H9 (cell line): ENCODE measurements around the gene ZNF593. TPM values are rescaled to one million over a fixed set of nuclear protein-coding genes. Genes with fewer than 3 reads are reported as not detected.

ENCODE experiments used
- DNase-seq: peaks from one replicate; pipeline ENCODE4 v3.0.0-alpha.2; 2017
- H2AFZ ChIP-seq: one replicate; pipeline ENCODE4 v1.6.1; 2013; ENCODE audit warnings: mild to moderate bottlenecking, low read length, control low read depth, moderate library complexity
- H2AK5ac ChIP-seq: 2 replicates; pipeline ENCODE4 v1.6.1; 2013; ENCODE audit warnings: low read length, control low read depth, mixed read lengths; ENCODE audit not compliant: insufficient read length
- H2BK120ac ChIP-seq: one replicate; pipeline ENCODE4 v1.6.1; 2013; ENCODE audit warnings: low read depth, mild to moderate bottlenecking, low read length, control low read depth, inconsistent platforms; ENCODE audit not compliant: poor library complexity, severe bottlenecking
- H2BK12ac ChIP-seq: 2 replicates; pipeline ENCODE4 v1.6.1; 2013; ENCODE audit warnings: low read length, control low read depth, mixed read lengths, low read depth; ENCODE audit not compliant: insufficient read length
- H2BK15ac ChIP-seq: 2 replicates; pipeline ENCODE4 v1.6.1; 2013; ENCODE audit warnings: low read depth, low read length, control low read depth
- H2BK20ac ChIP-seq: one replicate; pipeline ENCODE4 v1.6.1; 2013; ENCODE audit warnings: low read depth, mild to moderate bottlenecking, low read length, control low read depth, inconsistent platforms; ENCODE audit not compliant: poor library complexity, severe bottlenecking
- H2BK5ac ChIP-seq: 2 replicates; pipeline ENCODE4 v1.6.1; 2013; ENCODE audit warnings: low read length, control low read depth, mixed read lengths; ENCODE audit not compliant: insufficient read length
- H3K14ac ChIP-seq: 2 replicates; pipeline ENCODE4 v1.6.1; 2013; ENCODE audit warnings: low read length, control low read depth; ENCODE audit not compliant: insufficient read depth
- H3K18ac ChIP-seq: 2 replicates; pipeline ENCODE4 v1.6.1; 2013; ENCODE audit warnings: low read depth, mild to moderate bottlenecking, mixed read lengths, low read length, control low read depth; ENCODE audit not compliant: insufficient read length
- H3K23ac ChIP-seq: 2 replicates; pipeline ENCODE4 v1.6.1; 2013; ENCODE audit warnings: low read length, control low read depth, mixed read lengths, low read depth; ENCODE audit not compliant: insufficient read length
- H3K23me2 ChIP-seq: 2 replicates; pipeline ENCODE4 v1.6.1; 2013; ENCODE audit warnings: low read depth, mild to moderate bottlenecking, mixed read lengths, low read length, control low read depth; ENCODE audit not compliant: insufficient read length, poor library complexity, severe bottlenecking
- H3K27ac ChIP-seq: 2 replicates; pipeline ENCODE4 v1.5.1; 2013; ENCODE audit warnings: low read length, control low read depth, mixed read lengths, low read depth; ENCODE audit not compliant: insufficient read length
- H3K27me3 ChIP-seq: 2 replicates; pipeline ENCODE4 v1.6.1; 2013; ENCODE audit warnings: low read length, control low read depth, inconsistent platforms; ENCODE audit not compliant: insufficient read depth
- H3K4ac ChIP-seq: 2 replicates; pipeline ENCODE4 v1.6.1; 2013; ENCODE audit warnings: low read depth, mild to moderate bottlenecking, control low read depth, inconsistent platforms, low read length, moderate library complexity
- H3K4me1 ChIP-seq: 2 replicates; pipeline ENCODE4 v1.6.1; 2013; ENCODE audit warnings: low read length, control low read depth, inconsistent platforms; ENCODE audit not compliant: insufficient read depth
- H3K4me2 ChIP-seq: 2 replicates; pipeline ENCODE4 v1.6.1; 2013; ENCODE audit warnings: low read length, control low read depth, mixed read lengths; ENCODE audit not compliant: insufficient read length, insufficient read depth
- H3K56ac ChIP-seq: 2 replicates; pipeline ENCODE4 v1.6.1; 2013; ENCODE audit warnings: low read depth, mild to moderate bottlenecking, mixed read lengths, low read length, control low read depth; ENCODE audit not compliant: insufficient read length
- H3K79me1 ChIP-seq: 2 replicates; pipeline ENCODE4 v1.6.1; 2013; ENCODE audit warnings: low read depth, mild to moderate bottlenecking, moderate library complexity, low read length, control low read depth, inconsistent platforms; ENCODE audit not compliant: insufficient read depth, poor library complexity, severe bottlenecking
- H3K79me2 ChIP-seq: 2 replicates; pipeline ENCODE4 v1.6.1; 2013; ENCODE audit warnings: low read length, control low read depth, inconsistent platforms; ENCODE audit not compliant: insufficient read depth
- H3K9ac ChIP-seq: 2 replicates; pipeline ENCODE4 v1.6.1; 2013; ENCODE audit warnings: low read length, control low read depth, mixed read lengths; ENCODE audit not compliant: insufficient read length; ENCODE audit errors: extremely low read depth
- H3K9me3 ChIP-seq: one replicate; pipeline ENCODE4 v1.6.1; 2013; ENCODE audit warnings: low read depth, low read length, inconsistent platforms; ENCODE audit not compliant: control insufficient read depth
- H3T11ph ChIP-seq: one replicate; pipeline ENCODE4 v1.6.1; 2013; ENCODE audit warnings: mild to moderate bottlenecking, low read length, control low read depth, inconsistent platforms
- H4K20me1 ChIP-seq: one replicate; pipeline ENCODE4 v1.6.1; 2013; ENCODE audit not compliant: control insufficient read depth, insufficient read length, insufficient read depth
- H4K5ac ChIP-seq: 2 replicates; pipeline ENCODE4 v1.6.1; 2013; ENCODE audit warnings: low read depth, mild to moderate bottlenecking, mixed read lengths, low read length, control low read depth; ENCODE audit not compliant: insufficient read length
- H4K8ac ChIP-seq: replicated peaks from 2 replicates; pipeline ENCODE4 v1.6.1; 2013; ENCODE audit warnings: low read length, control low read depth, mixed read lengths, low read depth; ENCODE audit not compliant: insufficient read length
- H4K91ac ChIP-seq: 2 replicates; pipeline ENCODE4 v1.6.1; 2013; ENCODE audit warnings: low read depth, mild to moderate bottlenecking, moderate library complexity, mixed read lengths, low read length, control low read depth; ENCODE audit not compliant: insufficient read length
- H3K27ac Mint-ChIP-seq, 3 experiments: 2 replicates in 2 of 3; 3 replicates in 1 of 3; pipeline ENCODE4 v1.8.0; 2020 to 2021; ENCODE audit warnings: mixed read lengths in 3 of 3, mild to moderate bottlenecking in 1 of 3, moderate library complexity in 1 of 3
- H3K27me3 Mint-ChIP-seq: 2 replicates; pipeline ENCODE4 v1.8.0; 2021; ENCODE audit warnings: low read depth, mild to moderate bottlenecking, moderate library complexity, mixed read lengths
- H3K36me3 Mint-ChIP-seq, 3 experiments: 2 replicates in 2 of 3; 3 replicates in 1 of 3; pipeline ENCODE4 v1.8.0; 2020 to 2021; ENCODE audit warnings: low read depth in 3 of 3, mixed read lengths in 3 of 3; ENCODE audit not compliant: insufficient read depth in 1 of 3
- H3K4me1 Mint-ChIP-seq, 2 experiments: 2 replicates each; pipeline ENCODE4 v1.8.0; 2020; ENCODE audit warnings: mixed read lengths in 2 of 2
- H3K4me3 Mint-ChIP-seq, 2 experiments: 2 replicates in 1 of 2; 3 replicates in 1 of 2; pipeline ENCODE4 v1.8.0; 2020 to 2021; ENCODE audit warnings: mild to moderate bottlenecking in 2 of 2, mixed read lengths in 2 of 2, moderate library complexity in 1 of 2
- H3K9me3 Mint-ChIP-seq, 2 experiments: 2 replicates in 1 of 2; 3 replicates in 1 of 2; pipeline ENCODE4 v1.8.0; 2020; ENCODE audit warnings: mild to moderate bottlenecking in 2 of 2, mixed read lengths in 2 of 2, moderate library complexity in 1 of 2
- WGBS: extraction: QIAGEN DNeasy Blood & Tissue Kit; methylation state at CpG from one replicate; pipeline ENCODE4 v1.1.7; 2013; ENCODE audit warnings: missing lambda C conversion rate, low lambda C conversion rate, mixed read lengths; ENCODE audit not compliant: insufficient read length; ENCODE audit errors: extremely low coverage; 5-methylcytosine and 5-hydroxymethylcytosine counted together
- total RNA-seq: library from RNA; stranded (reverse); gene quantifications from 2 replicates; pipeline ENCODE4 v1.2.1, GENCODE V29; 2021
- TF ChIP-seq, protein P1 (sequence below): fragments of 200-600 bp; sonication (generic); conservative IDR thresholded peaks from 3 replicates; pipeline ENCODE4 v1.8.0; 2021; ENCODE audit warnings: antibody characterized with exemption, mild to moderate bottlenecking

Gene ZNF593
- total RNA-seq, 1 experiment from 2014 or later = 48.2 TPM

DNA sequence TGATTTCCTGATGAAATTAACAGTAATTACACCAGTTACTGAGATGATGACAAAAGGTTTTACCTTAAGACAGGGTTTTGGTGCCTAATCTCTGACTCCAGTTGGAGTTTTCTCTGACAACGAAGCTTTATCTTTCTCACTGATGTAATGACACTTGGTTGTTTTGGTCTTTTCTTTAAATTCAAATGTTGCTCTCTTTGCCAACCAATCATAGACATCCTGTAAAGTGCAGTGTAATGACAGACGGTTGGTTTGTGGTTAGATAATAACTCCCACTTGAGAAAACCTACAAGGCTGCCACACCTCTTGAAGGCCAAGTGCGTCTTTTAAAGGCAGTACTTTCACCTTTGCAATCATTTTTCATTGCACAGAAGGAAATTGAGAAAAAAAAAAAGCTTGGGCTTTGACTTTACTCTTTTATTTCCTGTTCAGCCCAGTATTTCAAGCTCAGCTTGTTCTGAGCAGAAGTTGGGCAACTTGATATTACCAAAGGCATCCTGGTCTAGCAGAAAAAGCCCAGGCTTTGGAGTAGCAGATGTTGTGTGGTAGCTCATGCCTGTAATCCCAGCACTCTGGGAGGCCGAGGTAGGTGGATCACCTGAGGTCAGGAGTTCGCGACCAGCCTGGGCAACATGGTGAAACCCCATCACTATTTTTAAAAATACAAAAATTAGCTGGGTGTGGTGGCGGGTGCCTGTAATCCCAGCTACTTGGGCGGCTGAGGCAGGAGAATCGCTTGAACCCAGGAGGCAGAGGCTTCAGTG, 43.2 kb upstream of the ZNF593 start:
- no peaks in the 10 kb centered on the region for H3K79me2 ChIP-seq
- H3K9me3 Mint-ChIP-seq = no peaks in the 10 kb centered on the region
- no peak overlapping the region for H4K8ac ChIP-seq
- WGBS = no CpG with 5 or more reads among the region's 9 CpGs
- no peaks in the 10 kb centered on the region for H3K79me1 ChIP-seq
- no peaks in the 10 kb centered on the region for H3K4me1 ChIP-seq
- H3K4me3 Mint-ChIP-seq = no peak overlapping the region
- H4K91ac ChIP-seq = no peak overlapping the region
- H2AFZ ChIP-seq = no peak overlapping the region
- H3K27ac ChIP-seq = no peak overlapping the region
- H3K56ac ChIP-seq = no peak overlapping the region
- no peak overlapping the region for H2BK15ac ChIP-seq
- no peak overlapping the region for H4K5ac ChIP-seq
- no peak overlapping the region for H3T11ph ChIP-seq
- no peak for DNase-seq
- no peak overlapping the region for H2BK20ac ChIP-seq
- H3K27me3 Mint-ChIP-seq = peaks cover 2% of the 10 kb centered on the region; the same call in 1 of the 2 replicates
- H3K4me1 Mint-ChIP-seq = peaks cover 4 to 10% of the 10 kb centered on the region in 2 experiments; a peak in 3 of 4 replicates
- no peak overlapping the region for H3K23ac ChIP-seq
- H2BK12ac ChIP-seq = no peak overlapping the region
- TF ChIP-seq, protein P1, sequence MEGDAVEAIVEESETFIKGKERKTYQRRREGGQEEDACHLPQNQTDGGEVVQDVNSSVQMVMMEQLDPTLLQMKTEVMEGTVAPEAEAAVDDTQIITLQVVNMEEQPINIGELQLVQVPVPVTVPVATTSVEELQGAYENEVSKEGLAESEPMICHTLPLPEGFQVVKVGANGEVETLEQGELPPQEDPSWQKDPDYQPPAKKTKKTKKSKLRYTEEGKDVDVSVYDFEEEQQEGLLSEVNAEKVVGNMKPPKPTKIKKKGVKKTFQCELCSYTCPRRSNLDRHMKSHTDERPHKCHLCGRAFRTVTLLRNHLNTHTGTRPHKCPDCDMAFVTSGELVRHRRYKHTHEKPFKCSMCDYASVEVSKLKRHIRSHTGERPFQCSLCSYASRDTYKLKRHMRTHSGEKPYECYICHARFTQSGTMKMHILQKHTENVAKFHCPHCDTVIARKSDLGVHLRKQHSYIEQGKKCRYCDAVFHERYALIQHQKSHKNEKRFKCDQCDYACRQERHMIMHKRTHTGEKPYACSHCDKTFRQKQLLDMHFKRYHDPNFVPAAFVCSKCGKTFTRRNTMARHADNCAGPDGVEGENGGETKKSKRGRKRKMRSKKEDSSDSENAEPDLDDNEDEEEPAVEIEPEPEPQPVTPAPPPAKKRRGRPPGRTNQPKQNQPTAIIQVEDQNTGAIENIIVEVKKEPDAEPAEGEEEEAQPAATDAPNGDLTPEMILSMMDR = no peak
- H2BK5ac ChIP-seq = no peak overlapping the region
- H2BK120ac ChIP-seq = no peak overlapping the region
- no peak overlapping the region for H3K18ac ChIP-seq
- no peaks in the 10 kb centered on the region for H3K27me3 ChIP-seq
- H3K4ac ChIP-seq = no peak overlapping the region
- H2AK5ac ChIP-seq = no peak overlapping the region
- H3K23me2 ChIP-seq = no peaks in the 10 kb centered on the region
- H3K36me3 Mint-ChIP-seq = peaks cover 0 to 7% (median 0%) of the 10 kb centered on the region in 3 experiments; a peak in 3 of 7 replicates
- H3K27ac Mint-ChIP-seq = peak overlapping the region in 1 of 3 experiments; percentile 67; a peak in 1 of 7 replicates
- H3K9me3 ChIP-seq = no peaks in the 10 kb centered on the region
- H3K9ac ChIP-seq = no peak overlapping the region
- H3K4me2 ChIP-seq = no peak overlapping the region
- H3K14ac ChIP-seq = no peak overlapping the region
- no peaks in the 10 kb centered on the region for H4K20me1 ChIP-seq
